WTC11 (cell line): ENCODE measurements around the gene PKIB.

Experiments
- TF ChIP-seq, protein P1 (sequence below): sonication (generic); formaldehyde crosslinking; IDR thresholded peaks from 2 replicates; pipeline ENCODE4 v1.8.1; 2022; ENCODE audit warnings: low read depth, mild to moderate bottlenecking, moderate library complexity, missing genetic modification reagents, borderline replicate concordance
- TF ChIP-seq, protein P2 (sequence below): fragments of 200-600 bp; IDR thresholded peaks from 2 replicates; pipeline ENCODE4 v1.8.0; 2022; ENCODE audit warnings: antibody characterized with exemption
- TF ChIP-seq, protein P3 (sequence below): sonication (generic); formaldehyde crosslinking; IDR thresholded peaks from 2 replicates; pipeline ENCODE4 v1.8.0; 2022; ENCODE audit warnings: mild to moderate bottlenecking, missing genetic modification reagents

DNA sequence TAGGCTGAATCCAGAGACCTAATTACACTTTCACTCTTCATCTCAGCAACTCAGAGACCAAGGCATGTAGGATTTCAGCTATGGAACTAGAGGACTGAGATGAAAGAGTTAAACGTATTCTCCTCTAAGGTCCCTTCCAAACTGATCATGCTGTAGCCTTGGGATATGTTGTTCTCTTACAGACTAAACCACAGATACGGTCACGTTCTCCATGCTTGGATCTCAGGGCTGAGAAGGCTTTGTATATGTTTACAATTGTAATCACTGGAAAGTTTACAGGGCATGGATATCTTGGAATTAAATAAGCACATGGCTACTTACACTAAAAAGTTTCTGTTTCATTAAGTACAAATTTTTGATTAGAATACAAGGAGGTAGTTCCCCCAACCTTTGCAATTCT is 50.1 kb downstream of the PKIB start:
- TF ChIP-seq, protein P1, sequence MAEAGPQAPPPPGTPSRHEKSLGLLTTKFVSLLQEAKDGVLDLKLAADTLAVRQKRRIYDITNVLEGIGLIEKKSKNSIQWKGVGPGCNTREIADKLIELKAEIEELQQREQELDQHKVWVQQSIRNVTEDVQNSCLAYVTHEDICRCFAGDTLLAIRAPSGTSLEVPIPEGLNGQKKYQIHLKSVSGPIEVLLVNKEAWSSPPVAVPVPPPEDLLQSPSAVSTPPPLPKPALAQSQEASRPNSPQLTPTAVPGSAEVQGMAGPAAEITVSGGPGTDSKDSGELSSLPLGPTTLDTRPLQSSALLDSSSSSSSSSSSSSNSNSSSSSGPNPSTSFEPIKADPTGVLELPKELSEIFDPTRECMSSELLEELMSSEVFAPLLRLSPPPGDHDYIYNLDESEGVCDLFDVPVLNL (CRISPR knock-in tag): no peak
- TF ChIP-seq, protein P2, sequence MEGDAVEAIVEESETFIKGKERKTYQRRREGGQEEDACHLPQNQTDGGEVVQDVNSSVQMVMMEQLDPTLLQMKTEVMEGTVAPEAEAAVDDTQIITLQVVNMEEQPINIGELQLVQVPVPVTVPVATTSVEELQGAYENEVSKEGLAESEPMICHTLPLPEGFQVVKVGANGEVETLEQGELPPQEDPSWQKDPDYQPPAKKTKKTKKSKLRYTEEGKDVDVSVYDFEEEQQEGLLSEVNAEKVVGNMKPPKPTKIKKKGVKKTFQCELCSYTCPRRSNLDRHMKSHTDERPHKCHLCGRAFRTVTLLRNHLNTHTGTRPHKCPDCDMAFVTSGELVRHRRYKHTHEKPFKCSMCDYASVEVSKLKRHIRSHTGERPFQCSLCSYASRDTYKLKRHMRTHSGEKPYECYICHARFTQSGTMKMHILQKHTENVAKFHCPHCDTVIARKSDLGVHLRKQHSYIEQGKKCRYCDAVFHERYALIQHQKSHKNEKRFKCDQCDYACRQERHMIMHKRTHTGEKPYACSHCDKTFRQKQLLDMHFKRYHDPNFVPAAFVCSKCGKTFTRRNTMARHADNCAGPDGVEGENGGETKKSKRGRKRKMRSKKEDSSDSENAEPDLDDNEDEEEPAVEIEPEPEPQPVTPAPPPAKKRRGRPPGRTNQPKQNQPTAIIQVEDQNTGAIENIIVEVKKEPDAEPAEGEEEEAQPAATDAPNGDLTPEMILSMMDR: no peak
- TF ChIP-seq, protein P3, sequence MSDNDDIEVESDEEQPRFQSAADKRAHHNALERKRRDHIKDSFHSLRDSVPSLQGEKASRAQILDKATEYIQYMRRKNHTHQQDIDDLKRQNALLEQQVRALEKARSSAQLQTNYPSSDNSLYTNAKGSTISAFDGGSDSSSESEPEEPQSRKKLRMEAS (CRISPR knock-in tag): no peak
